IMR-90 (cell line): ENCODE measurements around the gene SLC25A38. TPM values are rescaled to one million over a fixed set of nuclear protein-coding genes. Genes with fewer than 3 reads are reported as not detected.

ENCODE experiments used
- ATAC-seq: fragments of 200-7000 bp; cut with Tn5 transposase; 2 replicates; pipeline ENCODE4 v1.9.1; 2020; ENCODE audit warnings: low read depth, mild to moderate bottlenecking, moderate library complexity
- BruUV-seq: library from RNA; stranded (reverse); fragments of 400-500 nt; replicated peaks from 2 replicates; lab custom pipeline; 2021; lab: Mats Ljungman, UMichigan
- CTCF ChIA-PET: fragments of 300-600 bp; formaldehyde crosslinking; extraction: SDS; loops from one replicate; lab custom pipeline; 2021; ENCODE audit warnings: antibody characterized with exemption; lab: Yijun Ruan, JAX
- POLR2A ChIA-PET: fragments of 300-600 bp; sonication (Branson Sonifier 250); formaldehyde crosslinking; loops from one replicate; lab custom pipeline; 2022; ENCODE audit warnings: antibody characterized with exemption; ENCODE audit not compliant: unreplicated experiment; lab: Charles Lee
- DNase-seq: peaks from one replicate; pipeline ENCODE4 v3.0.0; 2013
- H2AFZ ChIP-seq: replicated peaks from 2 replicates; pipeline ENCODE3; 2013; ENCODE audit warnings: low read length, mild to moderate bottlenecking; ENCODE audit not compliant: poor library complexity
- H2AK5ac ChIP-seq: 2 replicates; pipeline ENCODE4 v1.6.1; 2013; ENCODE audit warnings: low read depth, low read length, inconsistent platforms
- H2AK9ac ChIP-seq: replicated peaks from 2 replicates; pipeline ENCODE3; 2013; ENCODE audit warnings: mild to moderate bottlenecking, low read depth, low read length, moderate library complexity; ENCODE audit not compliant: poor library complexity
- H2BK120ac ChIP-seq: 2 replicates; pipeline ENCODE4 v1.6.1; 2013; ENCODE audit warnings: low read depth, low read length, inconsistent platforms
- H2BK15ac ChIP-seq: 3 replicates; pipeline ENCODE4 v1.6.1; 2013; ENCODE audit warnings: low read depth, low read length, inconsistent platforms
- H2BK20ac ChIP-seq: 2 replicates; pipeline ENCODE4 v1.6.1; 2013; ENCODE audit warnings: low read depth, mild to moderate bottlenecking, inconsistent platforms, low read length, moderate library complexity
- H2BK5ac ChIP-seq: 2 replicates; pipeline ENCODE4 v1.6.1; 2013; ENCODE audit warnings: mild to moderate bottlenecking, low read depth, low read length, inconsistent platforms; ENCODE audit not compliant: poor library complexity, severe bottlenecking
- H3K14ac ChIP-seq: replicated peaks from 2 replicates; pipeline ENCODE4 v1.6.1; 2013; ENCODE audit warnings: low read depth, low read length, inconsistent platforms
- H3K18ac ChIP-seq: 2 replicates; pipeline ENCODE4 v1.6.1; 2013; ENCODE audit warnings: low read depth, low read length, control low read depth
- H3K23ac ChIP-seq: 2 replicates; pipeline ENCODE4 v1.6.1; 2013; ENCODE audit warnings: low read depth, low read length, inconsistent platforms
- H3K27ac ChIP-seq: 2 replicates; pipeline ENCODE4 v1.5.1; 2013; ENCODE audit warnings: mild to moderate bottlenecking, control low read depth, low read length; ENCODE audit not compliant: insufficient read depth
- H3K27me3 ChIP-seq: 2 replicates; pipeline ENCODE4 v1.6.1; 2013; ENCODE audit warnings: low read length; ENCODE audit not compliant: control insufficient read depth, insufficient read depth
- H3K36me3 ChIP-seq: 2 replicates; pipeline ENCODE4 v1.6.1; 2013; ENCODE audit warnings: low read length, mixed read lengths; ENCODE audit not compliant: control insufficient read depth, insufficient read depth
- H3K4ac ChIP-seq: 2 replicates; pipeline ENCODE4 v1.6.1; 2013; ENCODE audit warnings: low read depth, low read length, inconsistent platforms
- H3K4me1 ChIP-seq: 2 replicates; pipeline ENCODE4 v1.6.1; 2013; ENCODE audit warnings: low read length, mixed read lengths; ENCODE audit not compliant: control insufficient read depth, insufficient read depth
- H3K4me2 ChIP-seq: 2 replicates; pipeline ENCODE4 v1.6.1; 2013; ENCODE audit warnings: low read depth, mild to moderate bottlenecking, control low read depth, low read length, moderate library complexity
- H3K4me3 ChIP-seq: 2 replicates; pipeline ENCODE4 v1.5.1; 2013; ENCODE audit warnings: low read depth, mild to moderate bottlenecking, control low read depth, low read length, moderate library complexity; ENCODE audit not compliant: insufficient read depth
- H3K56ac ChIP-seq: 2 replicates; pipeline ENCODE4 v1.6.1; 2013; ENCODE audit warnings: low read length, inconsistent platforms; ENCODE audit not compliant: insufficient read depth; ENCODE audit errors: extremely low read depth
- H3K79me1 ChIP-seq, 2 experiments: 2 replicates each; pipeline ENCODE4 v1.6.1; 2013; ENCODE audit warnings: low read length in 2 of 2, inconsistent platforms in 1 of 2, low read depth in 1 of 2
- H3K9ac ChIP-seq: 2 replicates; pipeline ENCODE4 v1.6.1; 2013; ENCODE audit warnings: low read depth, low read length, control low read depth
- H3K9me1 ChIP-seq: 2 replicates; pipeline ENCODE4 v1.6.1; 2013; ENCODE audit warnings: low read length, inconsistent platforms; ENCODE audit not compliant: insufficient read depth
- H3K9me3 ChIP-seq: 2 replicates; pipeline ENCODE4 v1.6.1; 2013; ENCODE audit warnings: low read length; ENCODE audit not compliant: control insufficient read depth, insufficient read depth
- H4K20me1 ChIP-seq: 2 replicates; pipeline ENCODE4 v1.6.1; 2013; ENCODE audit warnings: low read length, inconsistent platforms; ENCODE audit not compliant: insufficient read depth
- H4K5ac ChIP-seq: 2 replicates; pipeline ENCODE4 v1.6.1; 2013; ENCODE audit warnings: mild to moderate bottlenecking, low read depth, low read length, control low read depth
- H4K8ac ChIP-seq, 2 experiments: 2 replicates each; pipeline ENCODE4 v1.6.1; 2013; ENCODE audit warnings: low read depth in 2 of 2, low read length in 2 of 2, control low read depth in 1 of 2, inconsistent platforms in 1 of 2
- H4K91ac ChIP-seq: 2 replicates; pipeline ENCODE4 v1.6.1; 2013; ENCODE audit warnings: low read depth, low read length, inconsistent platforms; ENCODE audit not compliant: insufficient read depth
- BHLHE40 ChIP-seq: fragments of 150-350 bp; IDR thresholded peaks from 2 replicates; pipeline ENCODE4 v1.6.1; 2016; ENCODE audit warnings: mild to moderate bottlenecking, low read depth, low read length
- CEBPB ChIP-seq: IDR thresholded peaks from 2 replicates; pipeline ENCODE4 v1.6.1; 2012; ENCODE audit warnings: low read depth, low read length, improper control_type of control experiment
- FOS ChIP-seq: fragments of 150-350 bp; IDR thresholded peaks from 2 replicates; pipeline ENCODE4 v1.6.1; 2016; ENCODE audit warnings: low read depth, low read length
- MAFK ChIP-seq: IDR thresholded peaks from 2 replicates; pipeline ENCODE4 v1.6.1; 2012; ENCODE audit warnings: low read depth, low read length, improper control_type of control experiment
- MAZ ChIP-seq: IDR thresholded peaks from 2 replicates; pipeline ENCODE4 v1.6.1; 2012; ENCODE audit warnings: low read depth, mild to moderate bottlenecking, low read length, improper control_type of control experiment, moderate library complexity, borderline replicate concordance
- MXI1 ChIP-seq: IDR thresholded peaks from 2 replicates; pipeline ENCODE4 v1.6.1; 2012; ENCODE audit warnings: low read depth, mild to moderate bottlenecking, low read length, moderate library complexity, borderline replicate concordance
- NFE2L2 ChIP-seq: fragments of 150-350 bp; IDR thresholded peaks from 2 replicates; pipeline ENCODE4 v1.6.1; 2016; ENCODE audit warnings: low read depth, mild to moderate bottlenecking, low read length
- RAD21 ChIP-seq: IDR thresholded peaks from 2 replicates; pipeline ENCODE4 v1.6.1; 2012; ENCODE audit warnings: low read length, improper control_type of control experiment
- RFX5 ChIP-seq: IDR thresholded peaks from 2 replicates; pipeline ENCODE4 v1.8.0; 2012; ENCODE audit warnings: low read depth, mild to moderate bottlenecking, low read length, moderate library complexity
- SMC3 ChIP-seq: fragments of 150-350 bp; IDR thresholded peaks from 2 replicates; pipeline ENCODE4 v1.6.1; 2016; ENCODE audit warnings: low read depth, mild to moderate bottlenecking, antibody characterized with exemption, low read length, moderate library complexity
- WGBS, 2 experiments: methylation state at CpG; one replicate each; pipeline versions ENCODE4 v1.1.5 to v1.1.7; 2013; ENCODE audit warnings: missing lambda C conversion rate in 2 of 2; ENCODE audit not compliant: insufficient read length in 1 of 2; ENCODE audit errors: extremely low coverage in 2 of 2; 5-methylcytosine and 5-hydroxymethylcytosine counted together
- dilution Hi-C: fragments of 300-500 bp; cut with HindIII; formaldehyde crosslinking; loops from one replicate; pipeline ENCODE4 v1.14.3; 2018; ENCODE audit warnings: low sequenced_read_pairs; ENCODE audit not compliant: unreplicated experiment
- in situ Hi-C: fragments of 300-500 bp; cut with MboI; formaldehyde crosslinking; loops from 3 replicates; pipeline ENCODE4 v1.14.3; 2019; ENCODE audit warnings: low sequenced_read_pairs, inconsistent platforms, mixed read lengths
- intact Hi-C: fragments of 100-400 bp; cut with micrococcal nuclease; formaldehyde crosslinking; loops from 2 replicates; pipeline ENCODE4 v1.10.0; 2022
- polyA plus RNA-seq, 3 experiments: library from polyadenylated mRNA; depleted of rRNA; stranded (reverse); fragments of >200 nt; gene quantifications; 2 replicates each; pipeline ENCODE4 v1.2.3, GENCODE V29; 2012; ENCODE audit warnings: low replicate concordance in 1 of 3
- total RNA-seq: library from RNA; depleted of rRNA; stranded (reverse); fragments of >200 nt; gene quantifications from 2 replicates; pipeline ENCODE4 v1.2.3, GENCODE V29; 2012
- TF ChIP-seq, protein P1 (sequence below): conservative IDR thresholded peaks from 2 replicates; pipeline ENCODE4 v1.5.1; 2012; ENCODE audit warnings: mild to moderate bottlenecking, low read depth, low read length, improper control_type of control experiment
- TF ChIP-seq, protein P2 (sequence below): fragments of 150-350 bp; IDR thresholded peaks from 2 replicates; pipeline ENCODE4 v1.6.1; 2017; ENCODE audit warnings: mild to moderate bottlenecking, antibody characterized with exemption, low read length, low read depth

Gene SLC25A38
- total and polyA plus RNA-seq, 2 of the 4 experiments (the other 2 are of a cell fraction): 17.4 to 22.6 TPM

DNA sequence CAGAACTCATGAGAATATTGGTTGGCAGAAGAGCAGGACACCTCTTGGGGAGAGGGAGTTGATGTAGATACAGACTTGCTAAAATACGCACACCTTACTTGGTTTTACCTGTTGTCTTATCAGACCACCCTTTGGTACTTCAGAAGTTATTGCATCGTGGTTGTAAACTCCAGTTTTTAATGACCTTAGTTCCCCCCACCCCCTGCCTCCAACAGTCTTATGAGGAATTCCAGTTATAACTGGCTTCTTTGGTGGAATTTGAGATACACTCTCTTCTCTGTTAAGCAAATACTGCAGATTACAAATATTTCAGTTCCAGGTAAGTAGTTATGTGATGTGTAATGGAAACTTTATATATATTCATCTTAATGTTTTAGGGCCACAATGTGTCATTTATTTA lies 5.0 kb downstream of the SLC25A38 start:
- Histone ChIP-seq H3K23ac (no peak overlapping the region), H2AK9ac (no peak overlapping the region), H4K91ac (no peak overlapping the region), H3K4me3 (no peak overlapping the region), H3K14ac (no peak overlapping the region), H3K56ac (no peak overlapping the region), H2BK20ac (no peak overlapping the region), H3K4me1 (peaks cover 4% of the 10 kb centered on the region; the same call in 1 of the 2 replicates), H2BK15ac (no peak overlapping the region), H3K9me3 (no peaks in the 10 kb centered on the region), H3K18ac (no peak overlapping the region), H3K9me1 (peaks cover 17% of the 10 kb centered on the region; the same call in 1 of the 2 replicates), H3K27me3 (no peaks in the 10 kb centered on the region), H2BK5ac (no peak overlapping the region), H3K4ac (no peak overlapping the region), H3K36me3 (peaks cover 17% of the 10 kb centered on the region), H4K5ac (no peak overlapping the region), H3K27ac (no peak overlapping the region), H3K79me1 (peaks cover 23 to 66% of the 10 kb centered on the region in 2 experiments), H4K20me1 (peaks cover 43% of the 10 kb centered on the region), H2AK5ac (no peak overlapping the region), H3K9ac (no peak overlapping the region), H2BK120ac (no peak overlapping the region), H4K8ac (no peak overlapping the region), H3K4me2 (no peak overlapping the region), H2AFZ (no peak overlapping the region)
- DNase-seq: no peak
- in situ Hi-C loops (no loop called here), intact Hi-C loops (no loop called here), dilution Hi-C loops (no loop called here)
- CTCF ChIA-PET: no interaction called here
- WGBS, 2 experiments: no CpG with 5 or more reads among the region's 2 CpGs
- BruUV-seq: no TSS peak
- TF ChIP-seq RAD21: no peak
- no peak for TF ChIP-seq SMC3
- no peak for TF ChIP-seq CEBPB
- TF ChIP-seq, protein P1, sequence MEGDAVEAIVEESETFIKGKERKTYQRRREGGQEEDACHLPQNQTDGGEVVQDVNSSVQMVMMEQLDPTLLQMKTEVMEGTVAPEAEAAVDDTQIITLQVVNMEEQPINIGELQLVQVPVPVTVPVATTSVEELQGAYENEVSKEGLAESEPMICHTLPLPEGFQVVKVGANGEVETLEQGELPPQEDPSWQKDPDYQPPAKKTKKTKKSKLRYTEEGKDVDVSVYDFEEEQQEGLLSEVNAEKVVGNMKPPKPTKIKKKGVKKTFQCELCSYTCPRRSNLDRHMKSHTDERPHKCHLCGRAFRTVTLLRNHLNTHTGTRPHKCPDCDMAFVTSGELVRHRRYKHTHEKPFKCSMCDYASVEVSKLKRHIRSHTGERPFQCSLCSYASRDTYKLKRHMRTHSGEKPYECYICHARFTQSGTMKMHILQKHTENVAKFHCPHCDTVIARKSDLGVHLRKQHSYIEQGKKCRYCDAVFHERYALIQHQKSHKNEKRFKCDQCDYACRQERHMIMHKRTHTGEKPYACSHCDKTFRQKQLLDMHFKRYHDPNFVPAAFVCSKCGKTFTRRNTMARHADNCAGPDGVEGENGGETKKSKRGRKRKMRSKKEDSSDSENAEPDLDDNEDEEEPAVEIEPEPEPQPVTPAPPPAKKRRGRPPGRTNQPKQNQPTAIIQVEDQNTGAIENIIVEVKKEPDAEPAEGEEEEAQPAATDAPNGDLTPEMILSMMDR: no peak
- no peak for TF ChIP-seq NFE2L2
- TF ChIP-seq MAZ: no peak
- no peak for TF ChIP-seq MAFK
- no peak for TF ChIP-seq MXI1
- TF ChIP-seq, protein P2, sequence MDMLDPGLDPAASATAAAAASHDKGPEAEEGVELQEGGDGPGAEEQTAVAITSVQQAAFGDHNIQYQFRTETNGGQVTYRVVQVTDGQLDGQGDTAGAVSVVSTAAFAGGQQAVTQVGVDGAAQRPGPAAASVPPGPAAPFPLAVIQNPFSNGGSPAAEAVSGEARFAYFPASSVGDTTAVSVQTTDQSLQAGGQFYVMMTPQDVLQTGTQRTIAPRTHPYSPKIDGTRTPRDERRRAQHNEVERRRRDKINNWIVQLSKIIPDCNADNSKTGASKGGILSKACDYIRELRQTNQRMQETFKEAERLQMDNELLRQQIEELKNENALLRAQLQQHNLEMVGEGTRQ: no peak
- no peak for TF ChIP-seq BHLHE40
- TF ChIP-seq FOS: no peak
- no peak for TF ChIP-seq RFX5
- POLR2A ChIA-PET: no interaction called here
- no peak for ATAC-seq
